Liver (tissue), 9 donors: Measurements from ENCODE around the gene RIC1. TPM values are rescaled to one million over a fixed set of nuclear protein-coding genes. Genes with fewer than 3 reads are reported as not detected.

Experiments
- DNase-seq: peaks from one replicate; pipeline ENCODE4 v3.0.0-alpha.2; 2017; ENCODE audit warnings: low spot score
- H3K27ac ChIP-seq, 2 donors: one replicate each; pipeline ENCODE4 v1.7.0; 2013; ENCODE audit warnings: inconsistent platforms in 2 of 2, low read length in 2 of 2, control low read depth in 1 of 2, low read depth in 1 of 2, mild to moderate bottlenecking in 1 of 2
- H3K27me3 ChIP-seq, 4 donors: one replicate each; pipeline versions ENCODE4 v1.6.1 to v1.7.0; 2013; ENCODE audit warnings: low read length in 3 of 4, inconsistent platforms in 1 of 4, mild to moderate bottlenecking in 1 of 4, moderate library complexity in 1 of 4; ENCODE audit not compliant: control insufficient read depth in 4 of 4, insufficient read depth in 4 of 4
- H3K36me3 ChIP-seq, 4 donors: one replicate each; pipeline versions ENCODE4 v1.6.1 to v1.7.0; 2013; ENCODE audit warnings: low read length in 3 of 4, mild to moderate bottlenecking in 3 of 4, low read depth in 1 of 4, moderate library complexity in 1 of 4; ENCODE audit not compliant: control insufficient read depth in 4 of 4, insufficient read depth in 3 of 4
- H3K4me1 ChIP-seq, 4 donors: one replicate each; pipeline versions ENCODE4 v1.6.1 to v1.7.0; 2013; ENCODE audit warnings: low read length in 3 of 4, mild to moderate bottlenecking in 3 of 4, moderate library complexity in 1 of 4; ENCODE audit not compliant: control insufficient read depth in 4 of 4, insufficient read depth in 4 of 4
- H3K4me3 ChIP-seq, 3 donors: one replicate each; pipeline versions ENCODE4 v1.6.1 to v1.7.0; 2013; ENCODE audit warnings: low read length in 3 of 3, control low read depth in 1 of 3, low read depth in 1 of 3, mild to moderate bottlenecking in 1 of 3
- H3K9ac ChIP-seq, 2 donors: one replicate each; pipeline ENCODE4 v1.7.0; 2013; ENCODE audit warnings: low read length in 2 of 2, mild to moderate bottlenecking in 2 of 2, moderate library complexity in 2 of 2, control low read depth in 1 of 2, low read depth in 1 of 2
- H3K9me3 ChIP-seq, 4 donors: one replicate each; pipeline versions ENCODE4 v1.6.1 to v1.7.0; 2013; ENCODE audit warnings: low read length in 3 of 4; ENCODE audit not compliant: control insufficient read depth in 4 of 4
- EGR1 ChIP-seq, 2 donors: IDR thresholded peaks; 2 replicates each; pipeline ENCODE4 v1.6.1; 2016 to 2018; ENCODE audit warnings: antibody characterized with exemption in 2 of 2, low read depth in 2 of 2
- FOXA1 ChIP-seq: IDR thresholded peaks from 2 replicates; pipeline ENCODE4 v1.6.1; 2016; ENCODE audit warnings: antibody characterized with exemption
- GABPA ChIP-seq, 2 donors: IDR thresholded peaks in 1 of 2; conservative IDR thresholded peaks in 1 of 2; 2 replicates each; pipeline ENCODE4 v1.6.1; 2016; ENCODE audit warnings: antibody characterized with exemption in 2 of 2, mild to moderate bottlenecking in 1 of 2, moderate library complexity in 1 of 2
- HNF4A ChIP-seq, 2 donors: conservative IDR thresholded peaks; 2 replicates each; pipeline ENCODE4 v1.6.1; 2016; ENCODE audit warnings: antibody characterized with exemption in 2 of 2, mild to moderate bottlenecking in 2 of 2
- HNF4G ChIP-seq: IDR thresholded peaks from 2 replicates; pipeline ENCODE4 v1.6.1; 2016; ENCODE audit warnings: antibody characterized with exemption
- JUND ChIP-seq, 2 donors: IDR thresholded peaks; 2 replicates each; pipeline ENCODE4 v1.6.1; 2016; ENCODE audit warnings: antibody characterized with exemption in 2 of 2
- NR2F2 ChIP-seq: IDR thresholded peaks from 2 replicates; pipeline ENCODE4 v1.6.1; 2016; ENCODE audit warnings: antibody characterized with exemption
- RAD21 ChIP-seq, 2 donors: IDR thresholded peaks; 2 replicates each; pipeline ENCODE4 v1.6.1; 2016; ENCODE audit warnings: antibody characterized with exemption in 2 of 2, mild to moderate bottlenecking in 2 of 2
- RXRA ChIP-seq, 2 donors: IDR thresholded peaks; 2 replicates each; pipeline ENCODE4 v1.6.1; 2017 to 2018; ENCODE audit warnings: antibody characterized with exemption in 2 of 2, mild to moderate bottlenecking in 1 of 2
- SP1 ChIP-seq: IDR thresholded peaks from 2 replicates; pipeline ENCODE4 v1.6.1; 2018; ENCODE audit warnings: antibody characterized with exemption, mild to moderate bottlenecking
- TAF1 ChIP-seq: conservative IDR thresholded peaks from 2 replicates; pipeline ENCODE4 v1.6.1; 2016; ENCODE audit warnings: antibody characterized with exemption, mild to moderate bottlenecking
- YY1 ChIP-seq: IDR thresholded peaks from 2 replicates; pipeline ENCODE4 v1.6.1; 2016; ENCODE audit warnings: antibody characterized with exemption, mild to moderate bottlenecking
- WGBS: extraction: QIAGEN DNeasy Blood & Tissue Kit; methylation state at CpG from one replicate; pipeline ENCODE4 v1.1.7; 2013; 5-methylcytosine and 5-hydroxymethylcytosine counted together
- polyA plus RNA-seq, 2 donors: library from polyadenylated mRNA; stranded (reverse) in 1 of 2; unstranded in 1 of 2; fragments of 200-250 nt in 1 of 2; fragments of >200 nt in 1 of 2; fragmentation: Nextera tagmentation in 1 of 2; extraction: Ambion mirVana in 1 of 2; gene quantifications; one replicate each; pipeline versions ENCODE4 v1.2.1 to v1.2.3, GENCODE V29; 2013 to 2015
- total RNA-seq, 2 donors: library from RNA; depleted of rRNA; stranded (reverse); fragments of >200 nt; gene quantifications; one replicate each; pipeline ENCODE4 v1.2.3, GENCODE V29; 2014
- TF ChIP-seq, protein P1 (sequence below): IDR thresholded peaks from 2 replicates; pipeline ENCODE4 v1.6.1; 2016; ENCODE audit warnings: antibody characterized with exemption
- TF ChIP-seq, protein P2 (sequence below): IDR thresholded peaks from 2 replicates; pipeline ENCODE4 v1.6.1; 2016; ENCODE audit warnings: antibody characterized with exemption
- TF ChIP-seq, protein P3 (sequence below): fragments of 150-350 bp; IDR thresholded peaks from 2 replicates; pipeline ENCODE4 v1.5.1; 2017; ENCODE audit warnings: improper control_type of control experiment, low read depth, low read length; ENCODE audit not compliant: missing input control
- TF ChIP-seq, protein P4 (sequence below): IDR thresholded peaks from 2 replicates; pipeline ENCODE4 v1.6.1; 2016; ENCODE audit warnings: antibody characterized with exemption
- donor health status: healthy.
- donor health status: healthy.
- donor health status: healthy.
- donor health status: healthy.
- donor health status: healthy.

Gene RIC1
- total and polyA plus RNA-seq, 4 donors = 4.1 to 25.8 (median 9.8) TPM

DNA sequence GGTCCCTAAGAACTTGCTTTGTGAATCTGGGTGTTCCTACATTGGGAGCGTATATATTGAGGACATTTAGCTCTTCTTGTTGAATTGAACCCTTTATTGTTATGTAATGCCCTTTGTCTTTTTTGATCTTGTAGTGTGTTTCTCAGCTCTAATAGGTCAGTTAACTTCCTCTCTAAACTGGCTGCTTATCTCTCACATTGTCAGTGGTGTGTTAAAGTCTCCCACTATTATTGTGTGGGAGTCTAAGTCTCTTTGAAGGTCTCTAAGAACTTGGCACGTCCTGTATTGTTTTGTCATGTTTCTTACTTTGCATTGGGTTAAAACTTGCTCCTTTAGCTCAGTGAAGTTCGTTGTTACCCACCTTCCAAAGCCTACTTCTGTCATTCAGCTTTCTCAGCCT lies 36.2 kb downstream of the RIC1 start:
- 87% methylated on average over 3 of the region's 3 CpGs for WGBS
- TF ChIP-seq, protein P1, sequence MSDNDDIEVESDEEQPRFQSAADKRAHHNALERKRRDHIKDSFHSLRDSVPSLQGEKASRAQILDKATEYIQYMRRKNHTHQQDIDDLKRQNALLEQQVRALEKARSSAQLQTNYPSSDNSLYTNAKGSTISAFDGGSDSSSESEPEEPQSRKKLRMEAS = no peak
- no peak for TF ChIP-seq NR2F2
- no peak for TF ChIP-seq JUND (IDR thresholded peaks at IDR 0.05)
- TF ChIP-seq YY1 = no peak
- TF ChIP-seq FOXA1 = no peak
- TF ChIP-seq GABPA (IDR thresholded peaks at IDR 0.05 in 1 of 2, conservative IDR thresholded peaks at IDR 0.05 in 1 of 2) = no peak
- TF ChIP-seq SP1 = no peak
- no peak for TF ChIP-seq RXRA (IDR thresholded peaks at IDR 0.05)
- no peak for TF ChIP-seq EGR1 (IDR thresholded peaks at IDR 0.05; ENCODE audit: low read depth in 2 of 2)
- TF ChIP-seq, protein P2, sequence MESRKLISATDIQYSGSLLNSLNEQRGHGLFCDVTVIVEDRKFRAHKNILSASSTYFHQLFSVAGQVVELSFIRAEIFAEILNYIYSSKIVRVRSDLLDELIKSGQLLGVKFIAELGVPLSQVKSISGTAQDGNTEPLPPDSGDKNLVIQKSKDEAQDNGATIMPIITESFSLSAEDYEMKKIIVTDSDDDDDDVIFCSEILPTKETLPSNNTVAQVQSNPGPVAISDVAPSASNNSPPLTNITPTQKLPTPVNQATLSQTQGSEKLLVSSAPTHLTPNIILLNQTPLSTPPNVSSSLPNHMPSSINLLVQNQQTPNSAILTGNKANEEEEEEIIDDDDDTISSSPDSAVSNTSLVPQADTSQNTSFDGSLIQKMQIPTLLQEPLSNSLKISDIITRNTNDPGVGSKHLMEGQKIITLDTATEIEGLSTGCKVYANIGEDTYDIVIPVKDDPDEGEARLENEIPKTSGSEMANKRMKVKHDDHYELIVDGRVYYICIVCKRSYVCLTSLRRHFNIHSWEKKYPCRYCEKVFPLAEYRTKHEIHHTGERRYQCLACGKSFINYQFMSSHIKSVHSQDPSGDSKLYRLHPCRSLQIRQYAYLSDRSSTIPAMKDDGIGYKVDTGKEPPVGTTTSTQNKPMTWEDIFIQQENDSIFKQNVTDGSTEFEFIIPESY = no peak
- no peak for TF ChIP-seq RAD21 (IDR thresholded peaks at IDR 0.05)
- Histone ChIP-seq H3K9ac (no peak overlapping the region), H3K36me3 (no peaks in the 10 kb centered on the region), H3K4me3 (no peak overlapping the region), H3K4me1 (no peaks in the 10 kb centered on the region), H3K27ac (no peak overlapping the region), H3K27me3 (no peaks in the 10 kb centered on the region), H3K9me3 (no peaks in the 10 kb centered on the region)
- no peak for DNase-seq

DNA sequence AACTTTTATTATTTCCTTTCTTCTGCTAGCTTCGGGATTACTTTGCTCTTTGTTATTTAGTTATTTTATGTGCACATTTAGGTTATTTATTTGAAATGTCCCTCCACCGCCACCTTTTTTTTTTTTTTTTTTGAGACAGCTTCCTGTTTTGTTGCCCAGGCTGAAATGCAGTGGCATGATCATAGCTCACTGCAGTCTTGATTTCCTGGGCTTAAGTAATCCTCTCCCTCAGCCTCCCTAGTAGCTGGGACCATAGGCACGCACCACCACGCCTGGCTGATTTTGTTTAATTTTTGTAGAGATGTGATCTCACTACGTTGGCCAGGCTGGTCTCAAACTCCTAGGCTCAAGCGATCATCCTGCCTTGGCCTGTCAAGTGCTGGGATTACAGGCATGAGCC lies 38.5 kb downstream of the RIC1 start:
- H3K27ac ChIP-seq = no peak overlapping the region
- no peaks in the 10 kb centered on the region for H3K36me3 ChIP-seq
- peaks cover 0 to 1% (median 0%) of the 10 kb centered on the region in 4 donors for H3K9me3 ChIP-seq
- DNase-seq = no peak
- H3K9ac ChIP-seq = no peak overlapping the region
- WGBS = 93% methylated on average over 6 of the region's 6 CpGs
- no peaks in the 10 kb centered on the region for H3K4me1 ChIP-seq
- TF ChIP-seq RAD21 (IDR thresholded peaks at IDR 0.05) = no peak
- no peak for TF ChIP-seq HNF4A (conservative IDR thresholded peaks at IDR 0.05)
- TF ChIP-seq, protein P3, sequence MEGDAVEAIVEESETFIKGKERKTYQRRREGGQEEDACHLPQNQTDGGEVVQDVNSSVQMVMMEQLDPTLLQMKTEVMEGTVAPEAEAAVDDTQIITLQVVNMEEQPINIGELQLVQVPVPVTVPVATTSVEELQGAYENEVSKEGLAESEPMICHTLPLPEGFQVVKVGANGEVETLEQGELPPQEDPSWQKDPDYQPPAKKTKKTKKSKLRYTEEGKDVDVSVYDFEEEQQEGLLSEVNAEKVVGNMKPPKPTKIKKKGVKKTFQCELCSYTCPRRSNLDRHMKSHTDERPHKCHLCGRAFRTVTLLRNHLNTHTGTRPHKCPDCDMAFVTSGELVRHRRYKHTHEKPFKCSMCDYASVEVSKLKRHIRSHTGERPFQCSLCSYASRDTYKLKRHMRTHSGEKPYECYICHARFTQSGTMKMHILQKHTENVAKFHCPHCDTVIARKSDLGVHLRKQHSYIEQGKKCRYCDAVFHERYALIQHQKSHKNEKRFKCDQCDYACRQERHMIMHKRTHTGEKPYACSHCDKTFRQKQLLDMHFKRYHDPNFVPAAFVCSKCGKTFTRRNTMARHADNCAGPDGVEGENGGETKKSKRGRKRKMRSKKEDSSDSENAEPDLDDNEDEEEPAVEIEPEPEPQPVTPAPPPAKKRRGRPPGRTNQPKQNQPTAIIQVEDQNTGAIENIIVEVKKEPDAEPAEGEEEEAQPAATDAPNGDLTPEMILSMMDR = no peak
- no peak for TF ChIP-seq RXRA (IDR thresholded peaks at IDR 0.05)
- TF ChIP-seq EGR1 (IDR thresholded peaks at IDR 0.05; ENCODE audit: low read depth in 2 of 2) = no peak
- no peak for TF ChIP-seq YY1
- TF ChIP-seq TAF1 = no peak
- TF ChIP-seq HNF4G = no peak
- TF ChIP-seq NR2F2 = no peak
- no peak for TF ChIP-seq GABPA (IDR thresholded peaks at IDR 0.05 in 1 of 2, conservative IDR thresholded peaks at IDR 0.05 in 1 of 2)
- TF ChIP-seq, protein P4, sequence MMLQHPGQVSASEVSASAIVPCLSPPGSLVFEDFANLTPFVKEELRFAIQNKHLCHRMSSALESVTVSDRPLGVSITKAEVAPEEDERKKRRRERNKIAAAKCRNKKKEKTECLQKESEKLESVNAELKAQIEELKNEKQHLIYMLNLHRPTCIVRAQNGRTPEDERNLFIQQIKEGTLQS = no peak
- TF ChIP-seq FOXA1 = no peak
- TF ChIP-seq SP1 = no peak
- TF ChIP-seq, protein P2 = no peak
- TF ChIP-seq JUND (IDR thresholded peaks at IDR 0.05) = no peak
- TF ChIP-seq, protein P1 = no peak
- H3K4me3 ChIP-seq = no peak overlapping the region
- no peaks in the 10 kb centered on the region for H3K27me3 ChIP-seq
